MM.1S (cell line): Measurements from ENCODE around the gene LAMA4.

Experiments
- DNase-seq: peaks from one replicate; pipeline ENCODE4 v3.0.0-alpha.2; 2015
- H2AFZ ChIP-seq: fragments of 300-600 bp; sonication (generic); 2 replicates; pipeline ENCODE4 v1.6.0; 2016; ENCODE audit warnings: antibody characterized with exemption, low read length
- H3F3A ChIP-seq: fragments of 300-600 bp; sonication (generic); 2 replicates; pipeline ENCODE4 v1.6.1; 2016; ENCODE audit warnings: mild to moderate bottlenecking, antibody characterized with exemption, low read length, moderate library complexity, mixed read lengths; ENCODE audit not compliant: insufficient read depth
- H3K27ac ChIP-seq: fragments of 300-600 bp; sonication (generic); 2 replicates; pipeline ENCODE4 v1.5.1; 2016; ENCODE audit warnings: mild to moderate bottlenecking, low read length
- H3K27me3 ChIP-seq: fragments of 300-600 bp; sonication (generic); replicated peaks from 2 replicates; pipeline ENCODE4 v1.6.0; 2016; ENCODE audit warnings: low read length; ENCODE audit not compliant: insufficient read depth
- H3K36me3 ChIP-seq: fragments of 300-600 bp; sonication (generic); replicated peaks from 2 replicates; pipeline ENCODE4 v1.6.1; 2016; ENCODE audit warnings: mild to moderate bottlenecking, low read length, mixed read lengths; ENCODE audit not compliant: insufficient read depth
- H3K4me1 ChIP-seq: fragments of 300-600 bp; sonication (generic); 2 replicates; pipeline ENCODE4 v1.6.1; 2016; ENCODE audit warnings: low read length, mixed read lengths
- H3K4me2 ChIP-seq: fragments of 300-600 bp; sonication (generic); 2 replicates; pipeline ENCODE4 v1.6.0; 2016; ENCODE audit warnings: low read depth, low read length
- H3K4me3 ChIP-seq: fragments of 300-600 bp; sonication (generic); 2 replicates; pipeline ENCODE4 v1.5.1; 2016; ENCODE audit warnings: low read length, mixed read lengths
- H3K79me2 ChIP-seq: fragments of 300-600 bp; sonication (generic); 2 replicates; pipeline ENCODE4 v1.6.1; 2016; ENCODE audit warnings: mixed run types, low read length, mixed read lengths
- H3K9ac ChIP-seq: fragments of 300-600 bp; sonication (generic); 2 replicates; pipeline ENCODE4 v1.6.1; 2016; ENCODE audit warnings: low read length, mixed read lengths
- H3K9me2 ChIP-seq: fragments of 300-600 bp; sonication (generic); replicated peaks from 2 replicates; pipeline ENCODE4 v1.6.1; 2016; ENCODE audit warnings: mild to moderate bottlenecking, low read length, mixed read lengths; ENCODE audit not compliant: insufficient read depth
- H3K9me3 ChIP-seq: fragments of 300-600 bp; sonication (generic); replicated peaks from 2 replicates; pipeline ENCODE4 v1.6.1; 2016; ENCODE audit warnings: mild to moderate bottlenecking, low read length, mixed read lengths; ENCODE audit not compliant: insufficient read depth
- H4K20me1 ChIP-seq: fragments of 300-600 bp; sonication (generic); 2 replicates; pipeline ENCODE4 v1.6.1; 2016; ENCODE audit warnings: mild to moderate bottlenecking, low read length, moderate library complexity, mixed read lengths; ENCODE audit not compliant: insufficient read depth
- CTCF ChIP-seq: fragments of 300-600 bp; sonication (generic); IDR thresholded peaks from 2 replicates; pipeline ENCODE4 v1.5.1; 2016; ENCODE audit warnings: antibody characterized with exemption, low read length, mixed read lengths
- EZH2 ChIP-seq: fragments of 300-600 bp; sonication (generic); optimal IDR thresholded peaks from 2 replicates; pipeline ENCODE3; 2017; ENCODE audit warnings: low read depth, mild to moderate bottlenecking, antibody characterized with exemption, low read length, mixed read lengths
- EZH2phosphoT487 ChIP-seq: fragments of 300-600 bp; sonication (generic); IDR thresholded peaks from 2 replicates; pipeline ENCODE4 v1.6.1; 2018; ENCODE audit warnings: antibody characterized with exemption, low read length

The LAMA4 gene

GRCh38 chr6:112266331-112266730 is 12.0 kb upstream of the LAMA4 start:
- no peak for DNase-seq
- Histone ChIP-seq H3F3A (no peaks in the 10 kb centered on the region), H3K27ac (no peak overlapping the region), H3K4me1 (no peaks in the 10 kb centered on the region), H3K9ac (no peak overlapping the region), H3K79me2 (no peaks in the 10 kb centered on the region), H4K20me1 (no peaks in the 10 kb centered on the region), H3K27me3 (no peaks in the 10 kb centered on the region), H3K36me3 (no peaks in the 10 kb centered on the region), H3K9me2 (no peaks in the 10 kb centered on the region), H3K4me2 (no peak overlapping the region), H3K9me3 (no peaks in the 10 kb centered on the region), H2AFZ (no peak overlapping the region), H3K4me3 (no peak overlapping the region)
- no peak for TF ChIP-seq EZH2phosphoT487

GRCh38 chr6:112259337-112259675 is 4.9 kb upstream of the LAMA4 start:
- Histone ChIP-seq H3K27me3 (no peaks in the 10 kb centered on the region), H3K4me2 (no peak overlapping the region), H3F3A (no peaks in the 10 kb centered on the region), H4K20me1 (no peaks in the 10 kb centered on the region), H3K4me3 (no peak overlapping the region), H3K9ac (no peak overlapping the region), H3K36me3 (no peaks in the 10 kb centered on the region), H3K79me2 (no peaks in the 10 kb centered on the region), H3K9me3 (no peaks in the 10 kb centered on the region), H3K4me1 (no peaks in the 10 kb centered on the region), H3K27ac (no peak overlapping the region), H3K9me2 (no peaks in the 10 kb centered on the region), H2AFZ (no peak overlapping the region)
- TF ChIP-seq EZH2phosphoT487, result no peak
- no peak for TF ChIP-seq EZH2
- TF ChIP-seq CTCF, result no peak
- no peak for DNase-seq

GRCh38 chr6:112258642-112259336 is 4.4 kb upstream of the LAMA4 start:
- Histone ChIP-seq H3K27me3 (no peaks in the 10 kb centered on the region), H3F3A (no peaks in the 10 kb centered on the region), H3K4me2 (no peak overlapping the region), H3K9me3 (no peaks in the 10 kb centered on the region), H3K4me3 (no peak overlapping the region), H4K20me1 (no peaks in the 10 kb centered on the region), H3K9ac (no peak overlapping the region), H3K9me2 (no peaks in the 10 kb centered on the region), H3K79me2 (no peaks in the 10 kb centered on the region), H3K27ac (no peak overlapping the region), H3K4me1 (no peaks in the 10 kb centered on the region), H3K36me3 (no peaks in the 10 kb centered on the region), H2AFZ (no peak overlapping the region)
- no peak for TF ChIP-seq CTCF
- TF ChIP-seq EZH2, result no peak
- no peak for TF ChIP-seq EZH2phosphoT487
- no peak for DNase-seq

- Histone ChIP-seq H3K9ac (no peak overlapping the region), H4K20me1 (no peaks in the 10 kb centered on the region), H3K27me3 (no peaks in the 10 kb centered on the region), H3K4me3 (no peak overlapping the region), H3K9me3 (no peaks in the 10 kb centered on the region), H2AFZ (no peak overlapping the region), H3K4me1 (no peaks in the 10 kb centered on the region), H3K36me3 (no peaks in the 10 kb centered on the region), H3K9me2 (no peaks in the 10 kb centered on the region), H3K27ac (no peak overlapping the region), H3F3A (no peaks in the 10 kb centered on the region), H3K79me2 (no peaks in the 10 kb centered on the region), H3K4me2 (no peak overlapping the region)
- no peak for DNase-seq
- TF ChIP-seq CTCF (no peak), EZH2 (no peak), EZH2phosphoT487 (no peak)
Measured at GRCh38 chr6:112257178-112257855, 3.0 kb upstream of the LAMA4 start.
